Measurements from ENCODE around the gene LPP. TPM values are rescaled to one million over a fixed set of nuclear protein-coding genes. Genes with fewer than 3 reads are reported as not detected.

Gene LPP
- total and polyA plus RNA-seq, 4 donors = 11.1 to 219 (median 66.5) TPM

DNA sequence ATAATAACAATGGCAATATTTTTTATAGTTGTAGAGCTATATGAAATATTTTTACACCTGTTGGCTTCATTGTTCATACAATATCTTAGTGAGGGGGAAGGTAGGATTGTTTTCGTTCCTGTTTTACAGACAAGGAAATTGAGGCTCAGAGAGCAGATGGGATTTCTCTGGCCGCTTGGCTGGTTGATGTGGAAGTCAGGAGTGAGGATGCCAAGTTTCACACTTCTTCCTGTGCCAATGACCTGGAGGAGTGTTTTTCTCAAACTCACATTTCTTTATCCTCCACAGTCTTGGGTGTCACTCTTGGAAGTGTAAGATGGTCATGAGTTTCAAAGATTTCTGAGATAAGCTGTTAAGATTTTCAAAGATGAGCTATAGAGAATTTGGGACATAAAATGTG lies 50.6 kb downstream of the LPP start:
- peak in 1 of 3 donors; percentile 58 for DNase-seq
- Histone ChIP-seq H3K4me3 (no peak overlapping the region), H3K27ac (ENCODE audit: low read depth in 1 of 2, low read length in 1 of 2) (no peak overlapping the region), H3K9ac (ENCODE audit: insufficient read depth in 1 of 2, low read length in 2 of 2) (no peak overlapping the region), H3K9me3 (ENCODE audit: control insufficient read depth in 4 of 4, insufficient read depth in 3 of 4, low read length in 3 of 4) (peaks cover 0 to 1% (median 0%) of the 10 kb centered on the region in 4 donors), H3K27me3 (ENCODE audit: control insufficient read depth in 3 of 3, insufficient read depth in 3 of 3, low read length in 2 of 3) (no peaks in the 10 kb centered on the region), H3K36me3 (ENCODE audit: control insufficient read depth in 4 of 4, insufficient read depth in 4 of 4, low read length in 4 of 4) (peaks cover 0 to 3% (median 2%) of the 10 kb centered on the region in 4 donors), H3K4me1 (ENCODE audit: control insufficient read depth in 5 of 5, insufficient read depth in 5 of 5, low read length in 5 of 5) (peaks cover 0 to 10% (median 4%) of the 10 kb centered on the region in 5 donors)
- WGBS, 2 donors = 70 to 79% methylated on average over 2 of the region's 2 CpGs
- TF ChIP-seq, protein P1, sequence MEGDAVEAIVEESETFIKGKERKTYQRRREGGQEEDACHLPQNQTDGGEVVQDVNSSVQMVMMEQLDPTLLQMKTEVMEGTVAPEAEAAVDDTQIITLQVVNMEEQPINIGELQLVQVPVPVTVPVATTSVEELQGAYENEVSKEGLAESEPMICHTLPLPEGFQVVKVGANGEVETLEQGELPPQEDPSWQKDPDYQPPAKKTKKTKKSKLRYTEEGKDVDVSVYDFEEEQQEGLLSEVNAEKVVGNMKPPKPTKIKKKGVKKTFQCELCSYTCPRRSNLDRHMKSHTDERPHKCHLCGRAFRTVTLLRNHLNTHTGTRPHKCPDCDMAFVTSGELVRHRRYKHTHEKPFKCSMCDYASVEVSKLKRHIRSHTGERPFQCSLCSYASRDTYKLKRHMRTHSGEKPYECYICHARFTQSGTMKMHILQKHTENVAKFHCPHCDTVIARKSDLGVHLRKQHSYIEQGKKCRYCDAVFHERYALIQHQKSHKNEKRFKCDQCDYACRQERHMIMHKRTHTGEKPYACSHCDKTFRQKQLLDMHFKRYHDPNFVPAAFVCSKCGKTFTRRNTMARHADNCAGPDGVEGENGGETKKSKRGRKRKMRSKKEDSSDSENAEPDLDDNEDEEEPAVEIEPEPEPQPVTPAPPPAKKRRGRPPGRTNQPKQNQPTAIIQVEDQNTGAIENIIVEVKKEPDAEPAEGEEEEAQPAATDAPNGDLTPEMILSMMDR (IDR thresholded peaks at IDR 0.05; ENCODE audit: control extremely low read depth, extremely low read depth) = no peak
- ATAC-seq (ENCODE audit: insufficient read depth, low FRiP score) = no peak

DNA sequence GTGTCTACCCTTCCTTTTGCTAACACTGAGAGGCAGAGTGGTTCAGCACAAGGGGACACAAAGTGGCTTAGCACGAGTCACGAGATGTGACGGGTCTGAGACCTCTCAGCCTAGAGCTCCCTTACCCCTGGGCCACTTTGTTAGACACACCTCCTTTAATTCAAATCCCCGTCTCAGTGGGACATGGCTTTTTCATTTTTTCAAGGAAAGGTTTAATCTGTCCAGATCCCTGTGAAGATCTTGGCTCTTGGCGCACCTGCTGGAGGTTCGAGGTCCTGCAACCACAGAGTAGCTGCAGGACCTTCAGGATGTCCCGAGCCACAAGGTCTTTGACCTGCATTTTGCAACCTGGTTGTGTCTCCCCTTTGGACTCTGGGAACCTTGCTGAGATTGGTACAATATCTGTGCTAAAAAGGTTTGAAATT lies 52.0 kb downstream of the LPP start:
- ATAC-seq (ENCODE audit: insufficient read depth, low FRiP score) = no peak
- peaks cover 0 to 10% (median 4%) of the 10 kb centered on the region in 5 donors for H3K4me1 ChIP-seq (ENCODE audit: control insufficient read depth in 5 of 5, insufficient read depth in 5 of 5, low read length in 5 of 5)
- no peak overlapping the region for H3K4me3 ChIP-seq
- no peak overlapping the region for H3K27ac ChIP-seq (ENCODE audit: low read depth in 1 of 2, low read length in 1 of 2)
- no peak for DNase-seq
- WGBS, 2 donors = 86 to 95% methylated on average over 7 of the region's 7 CpGs
- TF ChIP-seq, protein P1 (IDR thresholded peaks at IDR 0.05; ENCODE audit: control extremely low read depth, extremely low read depth) = no peak
- H3K9me3 ChIP-seq (ENCODE audit: control insufficient read depth in 4 of 4, insufficient read depth in 3 of 4, low read length in 3 of 4) = peaks cover 0 to 1% (median 0%) of the 10 kb centered on the region in 4 donors
- no peaks in the 10 kb centered on the region for H3K27me3 ChIP-seq (ENCODE audit: control insufficient read depth in 3 of 3, insufficient read depth in 3 of 3, low read length in 2 of 3)
- H3K9ac ChIP-seq (ENCODE audit: insufficient read depth in 1 of 2, low read length in 2 of 2) = no peak overlapping the region
- peaks cover 0 to 6% (median 4%) of the 10 kb centered on the region in 4 donors for H3K36me3 ChIP-seq (ENCODE audit: control insufficient read depth in 4 of 4, insufficient read depth in 4 of 4, low read length in 4 of 4)

DNA sequence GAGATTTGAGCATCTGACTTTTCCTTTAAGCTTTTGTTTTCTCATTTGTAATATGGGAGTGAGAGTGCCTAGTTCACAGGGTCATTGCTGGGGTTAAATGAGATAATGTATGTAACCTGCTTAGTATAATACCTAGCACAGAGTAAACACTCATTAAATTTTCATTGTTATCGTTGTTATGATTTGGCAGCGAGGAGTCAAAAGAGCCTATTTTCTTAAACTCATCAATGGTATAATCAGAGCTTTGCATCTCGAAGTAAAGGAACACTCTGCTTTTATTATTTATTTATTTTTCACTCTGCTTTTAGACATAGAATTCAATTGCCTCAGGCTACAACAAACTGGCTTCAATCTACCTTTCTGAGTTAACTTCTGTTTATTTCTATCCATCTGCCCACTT lies 52.8 kb downstream of the LPP start:
- Histone ChIP-seq H3K36me3 (ENCODE audit: control insufficient read depth in 4 of 4, insufficient read depth in 4 of 4, low read length in 4 of 4) (peaks cover 0 to 9% (median 4%) of the 10 kb centered on the region in 4 donors), H3K27me3 (ENCODE audit: control insufficient read depth in 3 of 3, insufficient read depth in 3 of 3, low read length in 2 of 3) (no peaks in the 10 kb centered on the region), H3K4me3 (no peak overlapping the region), H3K9ac (ENCODE audit: insufficient read depth in 1 of 2, low read length in 2 of 2) (no peak overlapping the region), H3K27ac (ENCODE audit: low read depth in 1 of 2, low read length in 1 of 2) (no peak overlapping the region), H3K4me1 (ENCODE audit: control insufficient read depth in 5 of 5, insufficient read depth in 5 of 5, low read length in 5 of 5) (peaks cover 0 to 14% (median 4%) of the 10 kb centered on the region in 5 donors), H3K9me3 (ENCODE audit: control insufficient read depth in 4 of 4, insufficient read depth in 3 of 4, low read length in 3 of 4) (peaks cover 0 to 1% (median 0%) of the 10 kb centered on the region in 4 donors)
- ATAC-seq (ENCODE audit: insufficient read depth, low FRiP score) (no peak), DNase-seq (no peak)
- TF ChIP-seq, protein P1 (IDR thresholded peaks at IDR 0.05; ENCODE audit: control extremely low read depth, extremely low read depth) = no peak
- WGBS, 2 donors = 91 to 92% methylated on average over 3 of the region's 3 CpGs
